Left ventricle myocardium inferior (tissue), 1 donor: ENCODE data around the gene EVI5. TPM values are rescaled to one million over a fixed set of nuclear protein-coding genes. Genes with fewer than 3 reads are reported as not detected.
A peak's percentile ranks its signal among the peaks of the same experiment; 100 is the strongest.
"Not testable (repeated sequence)": the region's sequence is repeated elsewhere in the genome, so short reads cannot be mapped to it uniquely, and the experiment has no call there.

Source experiments
- DNase-seq: peaks from one replicate; pipeline ENCODE4 v3.0.0-alpha.2; 2020
- H3K27ac ChIP-seq: fragments of 200-600 bp; replicated peaks from 2 replicates; pipeline ENCODE4 v1.8.0; 2021
- H3K27me3 ChIP-seq: fragments of 200-600 bp; 2 replicates; pipeline ENCODE4 v1.8.0; 2021; ENCODE audit warnings: low read depth
- H3K36me3 ChIP-seq: fragments of 200-600 bp; 2 replicates; pipeline ENCODE4 v1.8.0; 2021
- H3K4me1 ChIP-seq: fragments of 200-600 bp; 2 replicates; pipeline ENCODE4 v1.8.0; 2021
- H3K4me3 ChIP-seq: fragments of 200-600 bp; 2 replicates; pipeline ENCODE4 v1.8.0; 2021; ENCODE audit warnings: mild to moderate bottlenecking, moderate library complexity
- H3K9me3 ChIP-seq: fragments of 200-600 bp; replicated peaks from 2 replicates; pipeline ENCODE4 v1.8.0; 2021
- CTCF ChIP-seq: fragments of 200-600 bp; IDR thresholded peaks from 2 replicates; pipeline ENCODE4 v1.8.0; 2021; ENCODE audit warnings: antibody characterized with exemption, mild to moderate bottlenecking, borderline replicate concordance
- intact Hi-C: fragments of 100-400 bp; cut with micrococcal nuclease; formaldehyde crosslinking; loops from one replicate; pipeline ENCODE4 v1.11.0; 2022
- total RNA-seq: library from RNA; stranded (reverse); fragmentation: NEBNext Ultra II Directional; extraction: Animal tissue kit (Norgen Biotek cat#: 25700); gene quantifications from one replicate; pipeline ENCODE4 v1.2.1, GENCODE V29; 2021
- donor health status: DM: no; HTN: yes; CAD: no; lungs with severe emphysema.

Gene EVI5
- total RNA-seq, 1 donor from 2014 or later: 30.4 TPM

- peaks cover 37% of the 10 kb centered on the region for H3K4me1 ChIP-seq
- TF ChIP-seq CTCF: no peak
- H3K27me3 ChIP-seq: no peaks in the 10 kb centered on the region
- H3K36me3 ChIP-seq: no peaks in the 10 kb centered on the region
- no peak for DNase-seq
- peak overlapping the region; percentile 46 for H3K27ac ChIP-seq
- intact Hi-C loops: loop anchor here (5.0 kb wide), 1 partner anchor 69 kb away; no protein-coding TSS in a partner anchor
- H3K4me3 ChIP-seq: no peak overlapping the region
- H3K9me3 ChIP-seq: no peaks in the 10 kb centered on the region
Measured at GRCh38 chr1:92748138-92748537, 36.8 kb downstream of the EVI5 start.

GRCh38 chr1:92747735-92748134, 37.2 kb downstream of the EVI5 start:
- TF ChIP-seq CTCF: no peak
- DNase-seq: no peak

GRCh38 chr1:92746255-92746654, 38.7 kb downstream of the EVI5 start:
- peaks cover 34% of the 10 kb centered on the region for H3K4me1 ChIP-seq
- not testable (repeated sequence) for DNase-seq, H3K27me3 ChIP-seq, H3K9me3 ChIP-seq, H3K4me3 ChIP-seq, H3K36me3 ChIP-seq
- intact Hi-C loops: loop anchor here (5.0 kb wide), 1 partner anchor 71 kb away; no protein-coding TSS in a partner anchor
- H3K27ac ChIP-seq: peak overlapping the region; percentile 55

More at GRCh38 chr1:92747735-92748134, 37.2 kb downstream of the EVI5 start:
- intact Hi-C loops: loop anchor here (5.0 kb wide), 1 partner anchor 70 kb away; no protein-coding TSS in a partner anchor
- Histone ChIP-seq H3K36me3 (no peaks in the 10 kb centered on the region), H3K27me3 (no peaks in the 10 kb centered on the region), H3K9me3 (no peaks in the 10 kb centered on the region), H3K4me1 (peaks cover 37% of the 10 kb centered on the region), H3K27ac (peak overlapping the region; percentile 46), H3K4me3 (no peak overlapping the region)

- TF ChIP-seq CTCF: no peak
- H3K9me3 ChIP-seq: no peaks in the 10 kb centered on the region
- no peaks in the 10 kb centered on the region for H3K36me3 ChIP-seq
- peaks cover 27% of the 10 kb centered on the region for H3K4me1 ChIP-seq
- no peak for DNase-seq
- no peak overlapping the region for H3K4me3 ChIP-seq
- no peaks in the 10 kb centered on the region for H3K27me3 ChIP-seq
- H3K27ac ChIP-seq: no peak overlapping the region
- intact Hi-C loops: no loop called here
Measured at GRCh38 chr1:92743221-92743620, 41.7 kb downstream of the EVI5 start.

- H3K4me1 ChIP-seq: no peaks in the 10 kb centered on the region
- H3K36me3 ChIP-seq: peaks cover 4% of the 10 kb centered on the region
- no peak for TF ChIP-seq CTCF
- no peak overlapping the region for H3K4me3 ChIP-seq
- H3K27ac ChIP-seq: no peak overlapping the region
- DNase-seq: no peak
- H3K9me3 ChIP-seq: no peaks in the 10 kb centered on the region
- intact Hi-C loops: no loop called here
- no peaks in the 10 kb centered on the region for H3K27me3 ChIP-seq
Measured at GRCh38 chr1:92739669-92740524, 45.0 kb downstream of the EVI5 start.

GRCh38 chr1:92736395-92736794, 48.5 kb downstream of the EVI5 start:
- H3K36me3 ChIP-seq: peaks cover 11% of the 10 kb centered on the region
- intact Hi-C loops: no loop called here
- DNase-seq: no peak
- H3K4me3 ChIP-seq: no peak overlapping the region
- H3K27me3 ChIP-seq: no peaks in the 10 kb centered on the region
- peak; percentile 28 for TF ChIP-seq CTCF
- no peak overlapping the region for H3K27ac ChIP-seq
- no peaks in the 10 kb centered on the region for H3K9me3 ChIP-seq
- no peaks in the 10 kb centered on the region for H3K4me1 ChIP-seq
